HG03571 (cell line): ENCODE data around the gene GMPS.

Experiments used
- ATAC-seq: cut with Tn5 transposase; IDR thresholded peaks from one replicate; pipeline ENCODE4 v1.9.1; 2021; ENCODE audit not compliant: unreplicated experiment

GMPS gene

GRCh38 chr3:155991212-155991611 lies 120.8 kb downstream of the GMPS start:
- no peak for ATAC-seq

GRCh38 chr3:155991847-155992246 lies 121.4 kb downstream of the GMPS start:
- no peak for ATAC-seq
